ENCODE measurements around the gene OPN3. TPM values are rescaled to one million over a fixed set of nuclear protein-coding genes. Genes with fewer than 3 reads are reported as not detected.
A peak's percentile ranks its signal among the peaks of the same experiment; 100 is the strongest.

The OPN3 gene
- total and polyA plus RNA-seq, 2 donors (not counting 1 experiment from before 2014, with no cell fraction given), result 21.0 to 29.6 TPM

GRCh38 chr1:241560146-241560848 is 79.9 kb downstream of the OPN3 start:
- H3K79me2 ChIP-seq (ENCODE audit: control insufficient read depth, insufficient read depth, low read length), result peaks cover 12% of the 10 kb centered on the region
- no peak overlapping the region for H3K9ac ChIP-seq (ENCODE audit: low read length)
- H3K4me1 Mint-ChIP-seq, result peaks cover 11% of the 10 kb centered on the region
- H4K20me1 ChIP-seq (ENCODE audit: control insufficient read depth, insufficient read depth, low read length, poor library complexity, severe bottlenecking), result no peaks in the 10 kb centered on the region
- peak overlapping the region; percentile 22 for H3K27ac Mint-ChIP-seq
- intact Hi-C loops (cut with micrococcal nuclease), result no loop called here
- H3K27ac ChIP-seq (ENCODE audit: low read length in 2 of 2), result peak overlapping the region in 1 of 2 donors; percentile 28
- no peak overlapping the region for H3K4me2 ChIP-seq (replicated peaks; ENCODE audit: low read depth, low read length, poor library complexity, severe bottlenecking)
- no peak for ATAC-seq (ENCODE audit: low read depth)
- H3K4me1 ChIP-seq (ENCODE audit: control insufficient read depth in 2 of 2, insufficient read depth in 2 of 2, low read length in 2 of 2), result no peaks in the 10 kb centered on the region
- no peak for DNase-seq
- no peaks in the 10 kb centered on the region for H3K9me3 Mint-ChIP-seq (ENCODE audit: insufficient read depth)
- no peak for TF ChIP-seq CTCF (IDR thresholded peaks at IDR 0.05)
- no peak for TF ChIP-seq EZH2 (IDR thresholded peaks at IDR 0.05; ENCODE audit: borderline replicate concordance, insufficient read depth, low read depth, low read length, poor library complexity, severe bottlenecking)
- peaks cover 28 to 81% of the 10 kb centered on the region in 2 experiments for H3K36me3 ChIP-seq (replicated peaks in 1 of 2; ENCODE audit: control extremely low read depth in 1 of 2, control insufficient read depth in 1 of 2, extremely low read depth in 1 of 2, insufficient read depth in 2 of 2, low read length in 1 of 2)
- no peak overlapping the region for H2AFZ ChIP-seq (ENCODE audit: insufficient read depth, low read depth, low read length, poor library complexity, severe bottlenecking)
- H3K4me3 ChIP-seq (ENCODE audit: control extremely low read depth in 1 of 5, extremely low read depth in 1 of 5, insufficient read depth in 1 of 5, low read depth in 2 of 5, low read length in 4 of 5), result no peak overlapping the region
- H3K27me3 Mint-ChIP-seq, result no peaks in the 10 kb centered on the region
- ChIA-PET POLR2A (no interaction called here), CTCF (no interaction called here)
- no peaks in the 10 kb centered on the region for H3K9me3 ChIP-seq (ENCODE audit: control extremely low read depth in 1 of 3, control insufficient read depth in 2 of 3, insufficient read depth in 1 of 3, low read length in 2 of 3)
- no peaks in the 10 kb centered on the region for H3K27me3 ChIP-seq (replicated peaks in 1 of 4; ENCODE audit: control extremely low read depth in 1 of 4, control insufficient read depth in 3 of 4, insufficient read depth in 4 of 4, low read length in 3 of 4)
- no peak overlapping the region for H3K4me3 Mint-ChIP-seq
- 85% methylated on average over 4 of the region's 4 CpGs for WGBS (ENCODE audit: insufficient coverage)

- Mint-ChIP-seq H3K27ac (peak overlapping the region; percentile 15), H3K4me1 (peaks cover 22% of the 10 kb centered on the region), H3K4me3 (no peak overlapping the region), H3K9me3 (ENCODE audit: insufficient read depth) (no peaks in the 10 kb centered on the region), H3K27me3 (no peaks in the 10 kb centered on the region)
- Histone ChIP-seq H3K79me2 (ENCODE audit: control insufficient read depth, insufficient read depth, low read length) (peaks cover 22% of the 10 kb centered on the region), H3K9ac (ENCODE audit: low read length) (no peak overlapping the region), H3K27me3 (replicated peaks in 1 of 4; ENCODE audit: control extremely low read depth in 1 of 4, control insufficient read depth in 3 of 4, insufficient read depth in 4 of 4, low read length in 3 of 4) (no peaks in the 10 kb centered on the region), H3K27ac (ENCODE audit: low read length in 2 of 2) (no peak overlapping the region), H2AFZ (ENCODE audit: insufficient read depth, low read depth, low read length, poor library complexity, severe bottlenecking) (no peak overlapping the region), H4K20me1 (ENCODE audit: control insufficient read depth, insufficient read depth, low read length, poor library complexity, severe bottlenecking) (no peaks in the 10 kb centered on the region), H3K4me3 (ENCODE audit: control extremely low read depth in 1 of 5, extremely low read depth in 1 of 5, insufficient read depth in 1 of 5, low read depth in 2 of 5, low read length in 4 of 5) (no peak overlapping the region), H3K4me2 (replicated peaks; ENCODE audit: low read depth, low read length, poor library complexity, severe bottlenecking) (no peak overlapping the region), H3K9me3 (ENCODE audit: control extremely low read depth in 1 of 3, control insufficient read depth in 2 of 3, insufficient read depth in 1 of 3, low read length in 2 of 3) (no peaks in the 10 kb centered on the region), H3K4me1 (ENCODE audit: control insufficient read depth in 2 of 2, insufficient read depth in 2 of 2, low read length in 2 of 2) (peaks cover 11 to 15% of the 10 kb centered on the region in 2 donors), H3K36me3 (replicated peaks in 1 of 2; ENCODE audit: control extremely low read depth in 1 of 2, control insufficient read depth in 1 of 2, extremely low read depth in 1 of 2, insufficient read depth in 2 of 2, low read length in 1 of 2) (peaks cover 14 to 57% of the 10 kb centered on the region in 2 experiments)
- POLR2A ChIA-PET, result no interaction called here
- intact Hi-C loops (cut with micrococcal nuclease), result no loop called here
- CTCF ChIA-PET, result no interaction called here
- ATAC-seq (ENCODE audit: low read depth) (no peak), DNase-seq (no peak)
- 80% methylated on average over 1 of the region's 5 CpGs for WGBS (ENCODE audit: insufficient coverage)
- TF ChIP-seq CTCF (IDR thresholded peaks at IDR 0.05) (no peak), EZH2 (IDR thresholded peaks at IDR 0.05; ENCODE audit: borderline replicate concordance, insufficient read depth, low read depth, low read length, poor library complexity, severe bottlenecking) (no peak)
Measured at GRCh38 chr1:241557551-241558193, 82.5 kb downstream of the OPN3 start.

Measured in B cell (primary cell).